Ovary (tissue), 9 donors: ENCODE measurements around the gene PLCB1. TPM values are rescaled to one million over a fixed set of nuclear protein-coding genes. Genes with fewer than 3 reads are reported as not detected.

Source experiments
- DNase-seq, 5 donors: peaks; one replicate each; pipeline ENCODE4 v3.0.0-alpha.2; 2019 to 2020
- H3K27ac ChIP-seq, 2 donors: fragments of 200-600 bp; one replicate each; pipeline versions ENCODE4 v1.5.1 to v1.8.0; 2019 to 2022
- H3K27me3 ChIP-seq: fragments of 200-600 bp; one replicate; pipeline ENCODE4 v1.8.0; 2022
- H3K36me3 ChIP-seq: fragments of 200-600 bp; sonication (generic); one replicate; pipeline ENCODE4 v1.5.1; 2019
- H3K4me1 ChIP-seq: one replicate; pipeline ENCODE4 v1.8.1; 2013; ENCODE audit warnings: mild to moderate bottlenecking, moderate library complexity; ENCODE audit not compliant: insufficient read depth
- H3K4me3 ChIP-seq: fragments of 200-600 bp; sonication (generic); one replicate; pipeline ENCODE4 v1.5.1; 2017
- H3K9me3 ChIP-seq, 2 donors: fragments of 200-600 bp in 1 of 2; sonication (generic) in 1 of 2; one replicate each; pipeline versions ENCODE4 v1.5.1 to v1.8.1; 2013 to 2019; ENCODE audit warnings: mild to moderate bottlenecking in 1 of 2, moderate library complexity in 1 of 2
- EP300 ChIP-seq: sonication (generic); formaldehyde crosslinking; IDR thresholded peaks from one replicate; pipeline ENCODE4 v1.6.1; 2017; ENCODE audit warnings: antibody characterized with exemption
- POLR2A ChIP-seq: fragments of 450-650 bp; IDR thresholded peaks from one replicate; pipeline ENCODE4 v1.6.1; 2017; ENCODE audit warnings: antibody characterized with exemption, mild to moderate bottlenecking, moderate library complexity
- WGBS, 3 donors: extraction: QIAGEN DNeasy Blood & Tissue Kit in 1 of 3; methylation state at CpG; one replicate each; pipeline versions ENCODE4 v1.1.5 to v1.1.7; 2013 to 2017; 5-methylcytosine and 5-hydroxymethylcytosine counted together
- intact Hi-C, 4 donors: fragments of 100-400 bp; cut with DNase I; formaldehyde crosslinking; loops; one replicate each; pipeline versions ENCODE4 v1.11.0 to v1.15.1; 2022 to 2023
- polyA plus RNA-seq, 2 donors: library from polyadenylated mRNA; stranded (reverse); fragments of 200-250 nt in 1 of 2; fragments of 350-450 nt in 1 of 2; fragmentation: Illumina TruSeq in 1 of 2; extraction: RNeasy Lipid Tissue Mini Kit (QIAGEN cat#74804) in 1 of 2; gene quantifications; one replicate each; pipeline ENCODE4 v1.2.3, GENCODE V29; 2013 to 2014
- total RNA-seq, 7 donors: library from RNA; depleted of rRNA in 2 of 7; stranded (reverse); fragments of >200 nt in 2 of 7; fragmentation: NEBNext Ultra II Directional in 3 of 7; extraction: Animal tissue kit (Norgen Biotek cat#: 25700) in 3 of 7; gene quantifications; one replicate each; pipeline versions ENCODE4 v1.1.0 to v1.2.4, GENCODE V29; 2016 to 2023
- TF ChIP-seq, protein P1 (sequence below), 3 donors: fragments of 450-650 bp in 2 of 3; fragments of 200-600 bp in 1 of 3; IDR thresholded peaks; one replicate each; pipeline versions ENCODE4 v1.5.1 to v1.8.0; 2016 to 2022; ENCODE audit warnings: antibody characterized with exemption in 3 of 3, mild to moderate bottlenecking in 1 of 3
- donor health status: DM: no; HTN: no; CAD: no; lungs with moderate emphysema.
- donor health status: DM: no; HTN: no; CAD: no.
- donor health status: Bipolar disorder and iron deficiency.
- donor health status: DM: yes; HTN: yes; CAD: no.
- donor health status: DM: no; HTN: no; CAD: no.
- donor health status: DM: yes; HTN: yes; CAD: no.

The PLCB1 gene
- total and polyA plus RNA-seq, 9 donors = 2.9 to 29.5 (median 9.0) TPM

DNA sequence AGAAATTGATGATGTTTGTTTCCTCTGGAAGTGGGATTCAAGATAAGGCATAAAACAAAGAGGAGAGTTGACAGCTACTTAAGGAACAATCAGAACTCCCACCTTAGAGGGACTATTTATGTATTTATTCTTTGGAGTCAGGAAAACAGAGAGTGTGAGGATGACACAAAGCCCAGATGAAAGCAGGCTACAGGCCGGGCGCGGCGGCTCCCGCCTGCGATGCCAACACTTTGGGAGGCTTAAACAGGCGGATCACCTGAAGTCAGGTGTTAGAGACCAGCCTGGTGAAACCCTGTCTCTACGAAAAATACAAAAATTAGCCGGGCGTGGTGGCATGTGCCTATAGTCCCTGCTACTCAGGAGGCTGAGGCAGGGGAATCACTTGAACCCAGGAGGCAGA lies 543.8 kb downstream of the PLCB1 start:
- 94 to 96% (median 95%) methylated on average over 10 of the region's 10 CpGs for WGBS, 3 donors
- Histone ChIP-seq H3K27ac (no peak overlapping the region), H3K4me1 (no peaks in the 10 kb centered on the region), H3K27me3 (no peaks in the 10 kb centered on the region), H3K9me3 (no peaks in the 10 kb centered on the region), H3K4me3 (no peak overlapping the region), H3K36me3 (no peaks in the 10 kb centered on the region)
- TF ChIP-seq EP300 (no peak), POLR2A (no peak)
- TF ChIP-seq, protein P1, sequence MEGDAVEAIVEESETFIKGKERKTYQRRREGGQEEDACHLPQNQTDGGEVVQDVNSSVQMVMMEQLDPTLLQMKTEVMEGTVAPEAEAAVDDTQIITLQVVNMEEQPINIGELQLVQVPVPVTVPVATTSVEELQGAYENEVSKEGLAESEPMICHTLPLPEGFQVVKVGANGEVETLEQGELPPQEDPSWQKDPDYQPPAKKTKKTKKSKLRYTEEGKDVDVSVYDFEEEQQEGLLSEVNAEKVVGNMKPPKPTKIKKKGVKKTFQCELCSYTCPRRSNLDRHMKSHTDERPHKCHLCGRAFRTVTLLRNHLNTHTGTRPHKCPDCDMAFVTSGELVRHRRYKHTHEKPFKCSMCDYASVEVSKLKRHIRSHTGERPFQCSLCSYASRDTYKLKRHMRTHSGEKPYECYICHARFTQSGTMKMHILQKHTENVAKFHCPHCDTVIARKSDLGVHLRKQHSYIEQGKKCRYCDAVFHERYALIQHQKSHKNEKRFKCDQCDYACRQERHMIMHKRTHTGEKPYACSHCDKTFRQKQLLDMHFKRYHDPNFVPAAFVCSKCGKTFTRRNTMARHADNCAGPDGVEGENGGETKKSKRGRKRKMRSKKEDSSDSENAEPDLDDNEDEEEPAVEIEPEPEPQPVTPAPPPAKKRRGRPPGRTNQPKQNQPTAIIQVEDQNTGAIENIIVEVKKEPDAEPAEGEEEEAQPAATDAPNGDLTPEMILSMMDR (IDR thresholded peaks at IDR 0.05) = no peak
- DNase-seq = no peak
- intact Hi-C loops = no loop called here

GRCh38 chr20:8678098-8678776 lies 546.2 kb downstream of the PLCB1 start:
- H3K9me3 ChIP-seq = no peaks in the 10 kb centered on the region
- intact Hi-C loops = no loop called here
- TF ChIP-seq POLR2A (no peak), EP300 (no peak)
- TF ChIP-seq, protein P1 (IDR thresholded peaks at IDR 0.05) = no peak
- WGBS, 3 donors = 70 to 87% (median 81%) methylated on average over 5 of the region's 5 CpGs
- H3K36me3 ChIP-seq = no peaks in the 10 kb centered on the region
- H3K27me3 ChIP-seq = no peaks in the 10 kb centered on the region
- H3K4me1 ChIP-seq = no peaks in the 10 kb centered on the region
- no peak overlapping the region for H3K4me3 ChIP-seq
- DNase-seq = no peak
- no peak overlapping the region for H3K27ac ChIP-seq

GRCh38 chr20:8689337-8689736 lies 557.3 kb downstream of the PLCB1 start:
- TF ChIP-seq, protein P1 (IDR thresholded peaks at IDR 0.05) = no peak
- no peak for TF ChIP-seq EP300
- no peak for TF ChIP-seq POLR2A
- Histone ChIP-seq H3K9me3 (no peaks in the 10 kb centered on the region), H3K4me3 (no peak overlapping the region), H3K4me1 (no peaks in the 10 kb centered on the region), H3K27ac (no peak overlapping the region), H3K27me3 (no peaks in the 10 kb centered on the region), H3K36me3 (no peaks in the 10 kb centered on the region)
- 100% methylated on average over 1 of the region's 1 CpG for WGBS, 3 donors
- no peak for DNase-seq
- intact Hi-C loops = no loop called here

GRCh38 chr20:8690074-8690473 lies 558.0 kb downstream of the PLCB1 start:
- no peak for DNase-seq
- H3K36me3 ChIP-seq = no peaks in the 10 kb centered on the region
- no peaks in the 10 kb centered on the region for H3K9me3 ChIP-seq
- intact Hi-C loops = no loop called here
- H3K4me3 ChIP-seq = no peak overlapping the region
- H3K4me1 ChIP-seq = no peaks in the 10 kb centered on the region
- no peaks in the 10 kb centered on the region for H3K27me3 ChIP-seq
- TF ChIP-seq EP300 = no peak
- TF ChIP-seq, protein P1 (IDR thresholded peaks at IDR 0.05) = no peak
- TF ChIP-seq POLR2A = no peak
- H3K27ac ChIP-seq = no peak overlapping the region
